ENCODE results near the gene PNPLA7.

The PNPLA7 gene

DNA sequence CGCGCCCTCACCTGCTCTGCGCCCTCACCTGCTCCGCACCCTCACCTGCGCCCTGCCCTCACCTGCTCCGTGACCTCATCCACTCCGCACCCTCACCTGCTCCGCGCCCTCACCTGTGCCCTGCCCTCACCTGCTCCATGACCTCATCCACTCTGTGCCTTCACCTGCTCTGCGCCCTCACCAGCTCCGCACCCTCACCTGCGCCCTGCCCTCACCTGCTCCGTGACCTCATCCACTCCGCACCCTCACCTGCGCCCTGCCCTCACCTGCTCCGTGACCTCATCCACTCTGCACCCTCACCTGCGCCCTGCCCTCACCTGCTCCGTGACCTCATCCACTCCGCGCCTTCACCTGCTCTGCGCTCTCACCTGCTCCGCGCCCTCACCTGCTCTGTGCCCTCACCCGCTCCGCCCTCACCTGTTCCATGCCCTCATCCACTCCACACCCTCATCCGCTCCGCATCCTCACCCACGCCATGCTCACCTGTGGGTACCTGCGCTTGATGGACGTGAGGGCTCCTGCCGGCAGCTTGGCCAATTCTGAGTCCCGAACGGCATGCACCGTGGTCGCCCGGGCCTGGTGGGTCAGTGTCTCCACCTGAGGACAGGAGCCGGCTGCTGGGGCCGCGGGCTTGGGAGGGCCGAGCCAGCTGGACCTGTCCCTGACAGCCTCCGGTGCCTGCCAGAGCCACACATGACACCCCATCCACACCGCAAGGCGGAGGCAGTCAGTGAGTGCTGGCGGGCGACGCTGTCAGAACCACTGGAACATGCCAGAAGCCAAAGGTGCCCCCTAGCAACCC is 55.5 kb downstream of the PNPLA7 start:
- Histone ChIP-seq H3K9me3 (ENCODE audit: control insufficient read depth, low read length) (no peaks in the 10 kb centered on the region), H3K36me3 (ENCODE audit: control insufficient read depth, insufficient read depth, low read length) (no peaks in the 10 kb centered on the region), H3K4me3 (ENCODE audit: insufficient read depth, low read depth, low read length) (no peak overlapping the region), H3K27me3 (ENCODE audit: control insufficient read depth, insufficient read depth, low read length, poor library complexity, severe bottlenecking) (no peaks in the 10 kb centered on the region), H3K4me1 (ENCODE audit: control insufficient read depth, insufficient read depth, low read length) (no peaks in the 10 kb centered on the region), H3K27ac (ENCODE audit: insufficient read depth, low read depth, low read length, poor library complexity, severe bottlenecking) (no peak overlapping the region)
- WGBS, 2 experiments, result 95% methylated on average over 46 of the region's 46 CpGs

DNA sequence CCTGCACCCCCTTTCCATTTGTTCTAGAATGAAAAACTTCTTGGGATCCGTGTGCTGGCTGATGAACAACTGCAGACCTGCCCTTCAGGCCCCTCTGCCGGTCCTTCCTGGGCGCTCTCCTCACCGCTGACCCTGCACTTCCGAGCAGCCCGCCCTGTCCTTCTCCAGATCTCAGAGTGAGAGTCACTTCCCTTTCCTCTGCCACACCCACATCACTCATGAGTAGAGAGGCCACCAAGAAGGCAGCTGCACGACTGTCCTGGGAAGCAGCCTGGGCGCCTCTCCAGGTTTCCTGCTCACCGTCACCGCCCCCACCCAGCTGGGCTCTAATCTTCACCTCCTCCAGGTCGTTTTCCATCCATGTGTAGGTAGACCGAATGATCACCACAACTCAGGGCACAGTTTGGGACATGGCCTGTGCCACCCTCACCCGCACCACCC is 56.1 kb downstream of the PNPLA7 start:
- H3K4me3 ChIP-seq (ENCODE audit: insufficient read depth, low read depth, low read length), result no peak overlapping the region

GRCh38 chr9:137493364-137494103 is 56.7 kb downstream of the PNPLA7 start:
- Histone ChIP-seq H3K27me3 (ENCODE audit: control insufficient read depth, insufficient read depth, low read length, poor library complexity, severe bottlenecking) (no peaks in the 10 kb centered on the region), H3K27ac (ENCODE audit: insufficient read depth, low read depth, low read length, poor library complexity, severe bottlenecking) (no peak overlapping the region)
- 93 to 94% methylated on average over 16 of the region's 16 CpGs for WGBS, 2 experiments

More for the DNA sequence above, 56.1 kb downstream of the PNPLA7 start:
- Histone ChIP-seq H3K36me3 (ENCODE audit: control insufficient read depth, insufficient read depth, low read length) (no peaks in the 10 kb centered on the region), H3K27me3 (ENCODE audit: control insufficient read depth, insufficient read depth, low read length, poor library complexity, severe bottlenecking) (no peaks in the 10 kb centered on the region), H3K9me3 (ENCODE audit: control insufficient read depth, low read length) (no peaks in the 10 kb centered on the region), H3K27ac (ENCODE audit: insufficient read depth, low read depth, low read length, poor library complexity, severe bottlenecking) (no peak overlapping the region), H3K4me1 (ENCODE audit: control insufficient read depth, insufficient read depth, low read length) (no peaks in the 10 kb centered on the region)
- WGBS, 2 experiments, result 90% methylated on average over 13 of the region's 13 CpGs

DNA sequence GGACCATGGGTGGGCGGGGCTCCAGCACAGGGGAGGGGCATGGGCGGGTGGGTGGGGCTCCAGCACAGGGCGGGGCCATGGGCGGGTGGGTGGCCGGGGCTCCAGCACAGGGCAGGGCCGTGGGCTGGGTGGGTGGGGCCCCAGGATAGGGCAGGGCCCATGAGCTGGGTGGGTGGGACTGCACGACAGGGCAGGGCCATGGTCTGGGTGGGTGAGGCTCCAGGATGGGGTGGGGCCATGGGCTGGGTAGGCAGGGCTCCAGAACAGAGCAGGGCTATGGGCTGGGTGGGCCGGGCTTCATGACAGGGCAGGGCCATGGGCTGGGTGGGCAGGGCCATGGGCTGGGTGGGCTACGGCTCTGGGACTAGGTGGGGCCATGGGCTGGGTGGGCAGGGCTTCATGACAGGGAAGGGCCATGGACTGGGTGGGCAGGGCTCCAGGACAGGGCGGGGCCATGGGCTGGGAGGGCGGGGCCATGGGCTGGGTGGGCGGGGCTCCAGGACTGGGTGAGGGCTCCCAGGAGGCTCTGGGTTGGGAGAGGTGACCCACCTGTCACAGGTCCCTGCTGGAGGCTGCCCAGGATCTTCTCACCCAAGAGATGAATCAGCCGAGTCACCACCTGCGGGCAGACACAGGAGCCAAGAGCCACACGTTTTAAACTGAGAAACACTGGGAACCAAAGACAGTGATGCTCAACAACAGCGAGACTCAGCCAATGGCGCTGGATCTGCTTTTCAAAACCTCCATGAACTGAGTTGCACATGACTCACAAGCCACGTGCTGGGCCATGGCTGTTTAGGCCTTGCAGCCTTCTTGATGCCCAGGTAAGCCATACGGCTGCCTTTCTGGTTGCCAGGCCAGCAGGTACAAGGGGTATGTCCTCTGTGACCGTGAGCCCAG is 57.5 kb downstream of the PNPLA7 start:
- Histone ChIP-seq H3K27me3 (ENCODE audit: control insufficient read depth, insufficient read depth, low read length, poor library complexity, severe bottlenecking) (no peaks in the 10 kb centered on the region), H3K9me3 (ENCODE audit: control insufficient read depth, low read length) (no peaks in the 10 kb centered on the region), H3K36me3 (ENCODE audit: control insufficient read depth, insufficient read depth, low read length) (no peaks in the 10 kb centered on the region), H3K27ac (ENCODE audit: insufficient read depth, low read depth, low read length, poor library complexity, severe bottlenecking) (no peak overlapping the region), H3K4me1 (ENCODE audit: control insufficient read depth, insufficient read depth, low read length) (no peaks in the 10 kb centered on the region), H3K4me3 (ENCODE audit: insufficient read depth, low read depth, low read length) (no peak overlapping the region)
- 84 to 90% methylated on average over 18 to 20 of the region's 20 CpGs for WGBS, 2 experiments

More at GRCh38 chr9:137493364-137494103, 56.7 kb downstream of the PNPLA7 start:
- Histone ChIP-seq H3K4me1 (ENCODE audit: control insufficient read depth, insufficient read depth, low read length) (no peaks in the 10 kb centered on the region), H3K36me3 (ENCODE audit: control insufficient read depth, insufficient read depth, low read length) (no peaks in the 10 kb centered on the region), H3K4me3 (ENCODE audit: insufficient read depth, low read depth, low read length) (no peak overlapping the region), H3K9me3 (ENCODE audit: control insufficient read depth, low read length) (no peaks in the 10 kb centered on the region)

GRCh38 chr9:137491735-137492432 is 58.3 kb downstream of the PNPLA7 start:
- no peaks in the 10 kb centered on the region for H3K27me3 ChIP-seq (ENCODE audit: control insufficient read depth, insufficient read depth, low read length, poor library complexity, severe bottlenecking)
- WGBS, 2 experiments, result 91% methylated on average over 13 of the region's 13 CpGs
- no peaks in the 10 kb centered on the region for H3K36me3 ChIP-seq (ENCODE audit: control insufficient read depth, insufficient read depth, low read length)
- H3K27ac ChIP-seq (ENCODE audit: insufficient read depth, low read depth, low read length, poor library complexity, severe bottlenecking), result no peak overlapping the region
- H3K4me3 ChIP-seq (ENCODE audit: insufficient read depth, low read depth, low read length), result no peak overlapping the region
- no peaks in the 10 kb centered on the region for H3K9me3 ChIP-seq (ENCODE audit: control insufficient read depth, low read length)
- peaks cover 3% of the 10 kb centered on the region for H3K4me1 ChIP-seq (ENCODE audit: control insufficient read depth, insufficient read depth, low read length)

- Histone ChIP-seq H3K4me1 (ENCODE audit: control insufficient read depth, insufficient read depth, low read length) (peaks cover 4% of the 10 kb centered on the region), H3K36me3 (ENCODE audit: control insufficient read depth, insufficient read depth, low read length) (no peaks in the 10 kb centered on the region), H3K4me3 (ENCODE audit: insufficient read depth, low read depth, low read length) (no peak overlapping the region), H3K27ac (ENCODE audit: insufficient read depth, low read depth, low read length, poor library complexity, severe bottlenecking) (no peak overlapping the region), H3K9me3 (ENCODE audit: control insufficient read depth, low read length) (no peaks in the 10 kb centered on the region), H3K27me3 (ENCODE audit: control insufficient read depth, insufficient read depth, low read length, poor library complexity, severe bottlenecking) (no peaks in the 10 kb centered on the region)
- WGBS, 2 experiments, result 93 to 94% methylated on average over 9 of the region's 9 CpGs
Measured at GRCh38 chr9:137490532-137491186, 59.5 kb downstream of the PNPLA7 start.

- H3K36me3 ChIP-seq (ENCODE audit: control insufficient read depth, insufficient read depth, low read length), result no peaks in the 10 kb centered on the region
- WGBS, 2 experiments, result 93 to 94% methylated on average over 6 of the region's 6 CpGs
- H3K27ac ChIP-seq (ENCODE audit: insufficient read depth, low read depth, low read length, poor library complexity, severe bottlenecking), result no peak overlapping the region
- H3K9me3 ChIP-seq (ENCODE audit: control insufficient read depth, low read length), result no peaks in the 10 kb centered on the region
- no peaks in the 10 kb centered on the region for H3K27me3 ChIP-seq (ENCODE audit: control insufficient read depth, insufficient read depth, low read length, poor library complexity, severe bottlenecking)
- H3K4me3 ChIP-seq (ENCODE audit: insufficient read depth, low read depth, low read length), result no peak overlapping the region
- peaks cover 4% of the 10 kb centered on the region for H3K4me1 ChIP-seq (ENCODE audit: control insufficient read depth, insufficient read depth, low read length)
Measured at GRCh38 chr9:137488906-137489305, 61.3 kb downstream of the PNPLA7 start.

GRCh38 chr9:137488327-137488653 is 61.9 kb downstream of the PNPLA7 start:
- H3K4me1 ChIP-seq (ENCODE audit: control insufficient read depth, insufficient read depth, low read length), result peaks cover 4% of the 10 kb centered on the region
- WGBS, 2 experiments, result 91 to 95% methylated on average over 6 of the region's 6 CpGs
- H3K4me3 ChIP-seq (ENCODE audit: insufficient read depth, low read depth, low read length), result no peak overlapping the region
- no peaks in the 10 kb centered on the region for H3K36me3 ChIP-seq (ENCODE audit: control insufficient read depth, insufficient read depth, low read length)
- H3K9me3 ChIP-seq (ENCODE audit: control insufficient read depth, low read length), result no peaks in the 10 kb centered on the region
- H3K27ac ChIP-seq (ENCODE audit: insufficient read depth, low read depth, low read length, poor library complexity, severe bottlenecking), result no peak overlapping the region
- H3K27me3 ChIP-seq (ENCODE audit: control insufficient read depth, insufficient read depth, low read length, poor library complexity, severe bottlenecking), result no peaks in the 10 kb centered on the region

Measured in ectodermal cell (in vitro differentiated cells).